ENCODE results near the gene ROS1. TPM values are rescaled to one million over a fixed set of nuclear protein-coding genes. Genes with fewer than 3 reads are reported as not detected.

ROS1 gene
- total RNA-seq, 1 donor from 2014 or later, result not detected

DNA sequence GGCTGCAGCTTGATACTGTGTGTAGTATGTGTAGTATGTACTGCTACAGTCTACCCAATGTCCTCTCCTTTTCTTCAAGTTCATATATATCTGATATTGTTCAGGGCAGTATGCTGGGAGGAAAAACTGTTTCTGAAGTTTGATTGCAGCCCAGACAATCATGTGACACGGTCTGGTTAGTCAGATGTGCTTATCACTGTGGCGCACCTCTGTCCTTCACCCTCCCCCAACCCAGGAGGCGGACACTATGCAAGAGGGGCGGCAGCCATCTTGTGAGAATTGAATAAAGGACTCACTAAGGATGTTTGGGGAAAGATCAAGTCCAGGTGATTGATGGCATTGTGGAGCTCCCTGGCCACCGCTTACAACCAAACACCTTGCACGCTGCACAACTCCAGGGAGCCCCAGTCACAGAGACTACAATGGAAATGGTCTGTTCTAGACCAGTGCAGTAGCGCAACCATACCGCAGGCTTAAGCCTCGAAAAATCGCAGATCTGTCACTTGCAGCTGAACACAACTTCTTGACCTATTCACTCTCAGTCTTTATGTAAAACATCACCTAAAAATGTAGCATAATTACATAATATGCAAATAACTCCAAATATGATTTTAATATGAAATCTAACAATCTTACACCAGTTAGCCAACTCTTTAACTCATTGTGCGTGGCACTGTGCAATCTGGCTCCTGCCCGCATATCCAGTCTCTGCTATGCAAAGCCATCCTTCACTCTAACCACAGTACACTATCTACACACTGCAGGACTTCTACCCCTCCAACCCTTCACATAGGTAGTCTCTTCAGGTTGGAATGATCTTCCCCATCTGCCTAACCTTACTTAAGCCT lies 81.1 kb downstream of the ROS1 start:
- no peak overlapping the region for H3K4me3 ChIP-seq
- DNase-seq (ENCODE audit: extremely low spot score in 2 of 2), result no peak
- TF ChIP-seq, protein P1, sequence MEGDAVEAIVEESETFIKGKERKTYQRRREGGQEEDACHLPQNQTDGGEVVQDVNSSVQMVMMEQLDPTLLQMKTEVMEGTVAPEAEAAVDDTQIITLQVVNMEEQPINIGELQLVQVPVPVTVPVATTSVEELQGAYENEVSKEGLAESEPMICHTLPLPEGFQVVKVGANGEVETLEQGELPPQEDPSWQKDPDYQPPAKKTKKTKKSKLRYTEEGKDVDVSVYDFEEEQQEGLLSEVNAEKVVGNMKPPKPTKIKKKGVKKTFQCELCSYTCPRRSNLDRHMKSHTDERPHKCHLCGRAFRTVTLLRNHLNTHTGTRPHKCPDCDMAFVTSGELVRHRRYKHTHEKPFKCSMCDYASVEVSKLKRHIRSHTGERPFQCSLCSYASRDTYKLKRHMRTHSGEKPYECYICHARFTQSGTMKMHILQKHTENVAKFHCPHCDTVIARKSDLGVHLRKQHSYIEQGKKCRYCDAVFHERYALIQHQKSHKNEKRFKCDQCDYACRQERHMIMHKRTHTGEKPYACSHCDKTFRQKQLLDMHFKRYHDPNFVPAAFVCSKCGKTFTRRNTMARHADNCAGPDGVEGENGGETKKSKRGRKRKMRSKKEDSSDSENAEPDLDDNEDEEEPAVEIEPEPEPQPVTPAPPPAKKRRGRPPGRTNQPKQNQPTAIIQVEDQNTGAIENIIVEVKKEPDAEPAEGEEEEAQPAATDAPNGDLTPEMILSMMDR (IDR thresholded peaks at IDR 0.05), result no peak
- no peak for TF ChIP-seq POLR2AphosphoS5 (IDR thresholded peaks at IDR 0.05; ENCODE audit: insufficient read depth in 1 of 2, low read depth in 1 of 2)
- TF ChIP-seq POLR2A (IDR thresholded peaks at IDR 0.05), result no peak
- H3K36me3 ChIP-seq, result no peaks in the 10 kb centered on the region
- H3K9me3 ChIP-seq, result no peaks in the 10 kb centered on the region
- H3K4me1 ChIP-seq, result no peaks in the 10 kb centered on the region
- H3K27ac ChIP-seq, result no peak overlapping the region
- no peaks in the 10 kb centered on the region for H3K27me3 ChIP-seq
- intact Hi-C loops (cut with DNase I), result no loop called here

DNA sequence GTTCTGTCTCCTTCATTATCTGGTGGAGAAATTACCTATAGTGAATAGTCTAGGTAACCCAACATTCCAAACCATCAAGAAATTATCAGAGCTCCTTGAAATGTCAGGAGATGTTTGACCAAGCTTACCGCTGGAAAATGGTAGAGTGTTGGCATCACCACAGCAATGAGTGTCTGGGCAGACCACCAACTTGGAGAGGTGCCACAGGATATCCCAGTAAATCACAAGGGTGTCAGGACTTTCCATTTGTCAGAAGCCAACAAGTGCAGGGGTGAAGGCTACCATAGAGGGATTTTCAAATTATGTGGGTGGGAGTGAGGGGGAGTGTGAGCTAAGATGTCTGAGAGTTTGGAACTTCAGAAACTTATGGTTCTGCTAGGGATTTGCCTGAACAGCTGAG lies 87.2 kb downstream of the ROS1 start:
- no peak overlapping the region for H3K27ac ChIP-seq
- H3K4me3 ChIP-seq, result no peak overlapping the region
- DNase-seq (ENCODE audit: extremely low spot score in 2 of 2), result no peak
- H3K4me1 ChIP-seq, result no peaks in the 10 kb centered on the region
- H3K9me3 ChIP-seq, result no peaks in the 10 kb centered on the region
- intact Hi-C loops (cut with DNase I), result no loop called here
- H3K27me3 ChIP-seq, result no peaks in the 10 kb centered on the region
- no peaks in the 10 kb centered on the region for H3K36me3 ChIP-seq
- no peak for TF ChIP-seq POLR2A (IDR thresholded peaks at IDR 0.05)
- no peak for TF ChIP-seq POLR2AphosphoS5 (IDR thresholded peaks at IDR 0.05; ENCODE audit: insufficient read depth in 1 of 2, low read depth in 1 of 2)
- TF ChIP-seq, protein P1 (IDR thresholded peaks at IDR 0.05), result no peak

DNA sequence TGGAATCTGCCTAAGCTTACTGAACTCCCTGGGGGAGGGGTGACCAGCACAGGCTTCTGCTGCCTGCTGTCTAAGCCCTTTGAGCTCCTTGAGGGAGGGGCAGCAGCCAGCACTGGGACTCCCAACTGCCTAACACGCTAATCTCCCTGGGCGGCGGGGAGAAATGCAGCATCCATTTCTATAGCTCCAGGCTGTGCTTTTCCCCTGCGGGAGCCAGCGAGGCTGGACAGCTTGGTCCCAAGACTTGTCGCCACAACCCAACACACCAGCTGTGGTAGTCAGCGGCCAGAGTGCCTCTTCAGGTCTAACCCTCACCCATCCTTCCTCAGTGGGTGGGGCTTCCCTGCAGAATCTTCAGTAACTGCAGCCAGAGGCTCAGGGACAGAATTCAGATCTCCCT lies 95.8 kb downstream of the ROS1 start:
- H3K27ac ChIP-seq, result no peak overlapping the region
- no peaks in the 10 kb centered on the region for H3K27me3 ChIP-seq
- H3K9me3 ChIP-seq, result no peaks in the 10 kb centered on the region
- no peak overlapping the region for H3K4me3 ChIP-seq
- no peak for DNase-seq (ENCODE audit: extremely low spot score in 2 of 2)
- intact Hi-C loops (cut with DNase I), result no loop called here
- TF ChIP-seq, protein P1 (IDR thresholded peaks at IDR 0.05), result no peak
- TF ChIP-seq POLR2A (IDR thresholded peaks at IDR 0.05) (no peak), POLR2AphosphoS5 (IDR thresholded peaks at IDR 0.05; ENCODE audit: insufficient read depth in 1 of 2, low read depth in 1 of 2) (no peak)
- no peaks in the 10 kb centered on the region for H3K36me3 ChIP-seq
- no peaks in the 10 kb centered on the region for H3K4me1 ChIP-seq

DNA sequence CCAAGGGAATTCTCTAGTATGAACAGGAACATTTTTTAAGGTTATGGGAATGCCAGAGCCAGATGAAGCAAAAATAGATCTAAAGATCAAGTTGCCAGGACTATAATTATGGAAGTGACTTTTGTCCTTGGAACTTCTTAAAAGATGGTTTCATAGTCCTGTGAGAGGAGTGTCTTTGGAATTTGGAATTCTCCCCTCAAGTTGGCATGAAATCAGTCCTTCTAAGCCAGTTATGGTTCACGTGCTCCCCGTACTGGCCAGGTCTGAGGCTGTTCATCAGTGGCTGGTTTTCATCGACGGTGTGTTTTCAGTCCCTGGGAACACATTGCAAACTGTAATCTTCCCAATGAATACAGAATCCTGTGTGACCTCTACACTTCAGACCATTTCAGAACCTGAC lies 97.2 kb downstream of the ROS1 start:
- intact Hi-C loops (cut with DNase I), result no loop called here
- Histone ChIP-seq H3K4me1 (no peaks in the 10 kb centered on the region), H3K4me3 (no peak overlapping the region)

More for the DNA sequence above, 97.2 kb downstream of the ROS1 start:
- H3K36me3 ChIP-seq, result no peaks in the 10 kb centered on the region
- no peak for DNase-seq (ENCODE audit: extremely low spot score in 2 of 2)
- H3K27ac ChIP-seq, result no peak overlapping the region
- H3K27me3 ChIP-seq, result no peaks in the 10 kb centered on the region
- TF ChIP-seq, protein P1 (IDR thresholded peaks at IDR 0.05), result no peak
- no peak for TF ChIP-seq POLR2AphosphoS5 (IDR thresholded peaks at IDR 0.05; ENCODE audit: insufficient read depth in 1 of 2, low read depth in 1 of 2)
- TF ChIP-seq POLR2A (IDR thresholded peaks at IDR 0.05), result no peak
- H3K9me3 ChIP-seq, result no peaks in the 10 kb centered on the region

Measured in vagina (tissue), 2 donors.